WI38 (cell line): ENCODE data around the gene EXD2.
"Not testable (repeated sequence)": the region's sequence is repeated elsewhere in the genome, so short reads cannot be mapped to it uniquely, and the experiment has no call there.

Experiments
- H3K4me3 ChIP-seq: 2 replicates; pipeline ENCODE4 v1.5.1; 2011; ENCODE audit warnings: low read depth, mild to moderate bottlenecking, control low read depth, low read length
- CTCF ChIP-seq: IDR thresholded peaks from 2 replicates; pipeline ENCODE4 v1.5.1; 2012; ENCODE audit warnings: low read depth, mild to moderate bottlenecking, control low read depth, low read length

The EXD2 gene

GRCh38 chr14:69152902-69153151 is 38.5 kb upstream of the EXD2 start, which contains the start of gene DCAF5:
Gene DCAF5, minus strand, starts transcription at chr14:69153119. Its CDS starts 141 bp downstream, at chr14:69152978.
- H3K4me3 ChIP-seq: peak within 1 kb of the TSS; percentile 89
- no peak for TF ChIP-seq CTCF

GRCh38 chr14:69153152-69153872 is 38.0 kb upstream of the EXD2 start:
- no peak for TF ChIP-seq CTCF
- H3K4me3 ChIP-seq: peak overlapping the region; percentile 89

DNA sequence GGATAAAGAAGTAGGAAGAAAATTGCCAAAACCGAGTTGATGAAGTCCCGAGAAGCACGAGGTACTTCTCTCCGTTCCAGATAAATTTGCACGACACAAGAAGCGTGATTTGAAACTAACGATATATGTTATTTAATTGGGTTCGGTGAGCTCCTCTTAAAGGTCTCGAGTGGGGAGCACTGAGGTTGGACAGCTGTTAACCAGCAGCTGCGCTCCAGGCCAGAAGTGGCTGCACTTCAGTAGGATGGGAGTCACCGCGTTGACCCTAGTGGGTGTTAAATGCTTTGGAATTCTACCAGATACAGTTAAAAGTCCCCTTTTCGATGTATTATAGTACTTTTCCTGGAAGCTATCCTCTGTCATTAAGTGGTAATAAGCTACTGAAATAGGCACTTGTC is 37.4 kb upstream of the EXD2 start:
- no peak for TF ChIP-seq CTCF
- H3K4me3 ChIP-seq: peak overlapping the region; percentile 89

GRCh38 chr14:69154779-69155178 is 36.5 kb upstream of the EXD2 start:
- TF ChIP-seq CTCF: no peak
- H3K4me3 ChIP-seq: no peak overlapping the region

- no peak overlapping the region for H3K4me3 ChIP-seq
- no peak for TF ChIP-seq CTCF
Observed at GRCh38 chr14:69156224-69156623, 35.1 kb upstream of the EXD2 start.

GRCh38 chr14:69161590-69161989 is 29.7 kb upstream of the EXD2 start:
- no peak for TF ChIP-seq CTCF
- no peak overlapping the region for H3K4me3 ChIP-seq

- H3K4me3 ChIP-seq: not testable (repeated sequence)
Observed at GRCh38 chr14:69165787-69166186, 25.5 kb upstream of the EXD2 start.

DNA sequence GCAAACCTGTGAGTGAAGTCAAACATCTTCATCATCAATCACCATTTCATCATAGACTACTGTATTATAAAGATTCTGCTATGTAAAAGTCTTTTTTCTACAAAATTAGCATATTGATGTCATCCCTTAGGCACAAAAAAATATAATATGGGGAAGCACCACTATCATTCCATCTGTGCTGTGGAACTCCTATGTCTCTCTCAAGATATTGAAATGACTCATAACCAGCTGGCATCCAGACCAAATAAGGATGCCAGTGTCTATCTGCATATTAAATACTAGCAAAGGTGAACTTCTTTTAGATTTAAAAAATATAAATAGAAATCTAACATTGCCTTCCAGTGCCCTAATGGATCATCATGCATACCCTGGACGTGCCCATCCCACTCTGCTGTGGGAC is 20.5 kb upstream of the EXD2 start:
- no peak overlapping the region for H3K4me3 ChIP-seq
- TF ChIP-seq CTCF: no peak
